Measurements from ENCODE around the gene TMTC4. TPM values are rescaled to one million over a fixed set of nuclear protein-coding genes. Genes with fewer than 3 reads are reported as not detected.

Gene TMTC4
- polyA plus RNA-seq, 3 donors, result 2.1 to 11.5 (median 3.9) TPM

- peak overlapping the region in 1 of 7 donors; percentile 52 for H3K27ac Mint-ChIP-seq
Observed at GRCh38 chr13:100602493-100603111, 72.0 kb downstream of the TMTC4 start.

GRCh38 chr13:100601716-100602115 is 72.9 kb downstream of the TMTC4 start:
- Mint-ChIP-seq H3K4me3 (no peak overlapping the region), H3K36me3 (peaks cover 5 to 8% of the 10 kb centered on the region in 2 donors), H3K9me3 (peaks cover 0 to 3% (median 0%) of the 10 kb centered on the region in 7 donors), H3K27me3 (ENCODE audit: low read depth in 3 of 3) (peaks cover 0 to 2% (median 0%) of the 10 kb centered on the region in 3 donors), H3K27ac (peak overlapping the region in 1 of 7 donors; percentile 33), H3K4me1 (peaks cover 34% of the 10 kb centered on the region)
- Histone ChIP-seq H3K9ac (ENCODE audit: insufficient read depth, low read length, poor library complexity, severe bottlenecking) (no peak overlapping the region), H3K27ac (ENCODE audit: low read depth in 1 of 2, low read length in 2 of 2) (no peak overlapping the region), H3K9me3 (replicated peaks in 1 of 2; ENCODE audit: control insufficient read depth in 1 of 2, insufficient read depth in 1 of 2, low read length in 2 of 2) (peaks cover 0 to 3% of the 10 kb centered on the region in 2 donors), H3K4me1 (ENCODE audit: control insufficient read depth in 1 of 2, insufficient read depth in 2 of 2, low read length in 2 of 2) (peaks cover 20 to 28% of the 10 kb centered on the region in 2 donors), H2AFZ (ENCODE audit: insufficient read depth, low read depth, low read length, poor library complexity, severe bottlenecking) (no peak overlapping the region), H4K20me1 (ENCODE audit: insufficient read depth, low read length) (no peaks in the 10 kb centered on the region), H3K27me3 (ENCODE audit: control insufficient read depth in 2 of 2, insufficient read depth in 2 of 2, low read length in 2 of 2) (no peaks in the 10 kb centered on the region), H3K36me3 (replicated peaks in 1 of 2; ENCODE audit: control insufficient read depth in 1 of 2, insufficient read depth in 2 of 2, low read length in 2 of 2) (no peaks in the 10 kb centered on the region), H3K79me2 (ENCODE audit: insufficient read depth, low read length) (no peaks in the 10 kb centered on the region), H3K4me2 (replicated peaks; ENCODE audit: extremely low read depth, low read length, poor library complexity, severe bottlenecking) (no peak overlapping the region), H3K4me3 (replicated peaks in 1 of 3; ENCODE audit: low read depth in 2 of 3, low read length in 3 of 3) (no peak overlapping the region)
- intact Hi-C loops (cut with micrococcal nuclease), result no loop called here
- TF ChIP-seq, protein P1, sequence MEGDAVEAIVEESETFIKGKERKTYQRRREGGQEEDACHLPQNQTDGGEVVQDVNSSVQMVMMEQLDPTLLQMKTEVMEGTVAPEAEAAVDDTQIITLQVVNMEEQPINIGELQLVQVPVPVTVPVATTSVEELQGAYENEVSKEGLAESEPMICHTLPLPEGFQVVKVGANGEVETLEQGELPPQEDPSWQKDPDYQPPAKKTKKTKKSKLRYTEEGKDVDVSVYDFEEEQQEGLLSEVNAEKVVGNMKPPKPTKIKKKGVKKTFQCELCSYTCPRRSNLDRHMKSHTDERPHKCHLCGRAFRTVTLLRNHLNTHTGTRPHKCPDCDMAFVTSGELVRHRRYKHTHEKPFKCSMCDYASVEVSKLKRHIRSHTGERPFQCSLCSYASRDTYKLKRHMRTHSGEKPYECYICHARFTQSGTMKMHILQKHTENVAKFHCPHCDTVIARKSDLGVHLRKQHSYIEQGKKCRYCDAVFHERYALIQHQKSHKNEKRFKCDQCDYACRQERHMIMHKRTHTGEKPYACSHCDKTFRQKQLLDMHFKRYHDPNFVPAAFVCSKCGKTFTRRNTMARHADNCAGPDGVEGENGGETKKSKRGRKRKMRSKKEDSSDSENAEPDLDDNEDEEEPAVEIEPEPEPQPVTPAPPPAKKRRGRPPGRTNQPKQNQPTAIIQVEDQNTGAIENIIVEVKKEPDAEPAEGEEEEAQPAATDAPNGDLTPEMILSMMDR (IDR thresholded peaks at IDR 0.05), result no peak
- 98% methylated on average over 5 of the region's 7 CpGs for WGBS (ENCODE audit: insufficient coverage)
- DNase-seq, result no peak

More at GRCh38 chr13:100602493-100603111, 72.0 kb downstream of the TMTC4 start:
- H3K27ac ChIP-seq (ENCODE audit: low read depth in 1 of 2, low read length in 2 of 2), result no peak overlapping the region
- H3K9ac ChIP-seq (ENCODE audit: insufficient read depth, low read length, poor library complexity, severe bottlenecking), result no peak overlapping the region
- H3K36me3 ChIP-seq (replicated peaks in 1 of 2; ENCODE audit: control insufficient read depth in 1 of 2, insufficient read depth in 2 of 2, low read length in 2 of 2), result no peaks in the 10 kb centered on the region
- WGBS (ENCODE audit: insufficient coverage), result 100% methylated on average over 3 of the region's 8 CpGs
- no peak for DNase-seq
- peaks cover 21 to 29% of the 10 kb centered on the region in 2 donors for H3K4me1 ChIP-seq (ENCODE audit: control insufficient read depth in 1 of 2, insufficient read depth in 2 of 2, low read length in 2 of 2)
- H3K79me2 ChIP-seq (ENCODE audit: insufficient read depth, low read length), result no peaks in the 10 kb centered on the region
- H3K4me3 ChIP-seq (replicated peaks in 1 of 3; ENCODE audit: low read depth in 2 of 3, low read length in 3 of 3), result no peak overlapping the region
- TF ChIP-seq, protein P1 (IDR thresholded peaks at IDR 0.05), result no peak
- H3K4me1 Mint-ChIP-seq, result peaks cover 37% of the 10 kb centered on the region
- H3K9me3 Mint-ChIP-seq, result no peaks in the 10 kb centered on the region
- no peaks in the 10 kb centered on the region for H3K9me3 ChIP-seq (replicated peaks in 1 of 2; ENCODE audit: control insufficient read depth in 1 of 2, insufficient read depth in 1 of 2, low read length in 2 of 2)
- H3K36me3 Mint-ChIP-seq, result peaks cover 13 to 14% of the 10 kb centered on the region in 2 donors
- no peak overlapping the region for H3K4me3 Mint-ChIP-seq
- H3K27me3 ChIP-seq (ENCODE audit: control insufficient read depth in 2 of 2, insufficient read depth in 2 of 2, low read length in 2 of 2), result no peaks in the 10 kb centered on the region
- no peak overlapping the region for H3K4me2 ChIP-seq (replicated peaks; ENCODE audit: extremely low read depth, low read length, poor library complexity, severe bottlenecking)
- H4K20me1 ChIP-seq (ENCODE audit: insufficient read depth, low read length), result no peaks in the 10 kb centered on the region
- intact Hi-C loops (cut with micrococcal nuclease), result no loop called here
- no peak overlapping the region for H2AFZ ChIP-seq (ENCODE audit: insufficient read depth, low read depth, low read length, poor library complexity, severe bottlenecking)
- H3K27me3 Mint-ChIP-seq (ENCODE audit: low read depth in 3 of 3), result peaks cover 0 to 2% (median 0%) of the 10 kb centered on the region in 3 donors
